Heart right ventricle (tissue), 16 donors: Measurements from ENCODE around the gene ZNF780B. TPM values are rescaled to one million over a fixed set of nuclear protein-coding genes. Genes with fewer than 3 reads are reported as not detected.

Source experiments
- ATAC-seq, 8 donors: fragments of 200-7000 bp; cut with Tn5 transposase; one replicate each; pipeline ENCODE4 v1.9.1; 2020; ENCODE audit warnings: mild to moderate bottlenecking in 8 of 8, moderate library complexity in 8 of 8, moderate number of reproducible peaks in 1 of 8
- DNase-seq, 2 donors: peaks; one replicate each; pipeline ENCODE4 v3.0.0-alpha.2; 2020
- H3K27ac ChIP-seq, 10 donors: fragments of 200-600 bp; sonication (generic) in 2 of 10; one replicate each; pipeline versions ENCODE4 v1.5.0 to v1.8.0; 2020 to 2022; ENCODE audit warnings: mild to moderate bottlenecking in 3 of 10
- H3K27me3 ChIP-seq, 7 donors: fragments of 200-600 bp; one replicate each; pipeline ENCODE4 v1.8.0; 2021 to 2022; ENCODE audit warnings: mild to moderate bottlenecking in 2 of 7
- H3K36me3 ChIP-seq, 9 donors: fragments of 200-600 bp; sonication (generic) in 1 of 9; one replicate each; pipeline versions ENCODE4 v1.5.0 to v1.8.0; 2020 to 2022; ENCODE audit warnings: mild to moderate bottlenecking in 2 of 9
- H3K4me1 ChIP-seq, 9 donors: fragments of 200-600 bp; sonication (generic) in 1 of 9; one replicate each; pipeline versions ENCODE4 v1.5.0 to v1.8.0; 2020 to 2022; ENCODE audit warnings: mild to moderate bottlenecking in 4 of 9
- H3K4me3 ChIP-seq, 10 donors: fragments of 200-600 bp; sonication (generic) in 2 of 10; one replicate each; pipeline versions ENCODE4 v1.5.0 to v1.8.0; 2020 to 2022; ENCODE audit warnings: mild to moderate bottlenecking in 7 of 10, moderate library complexity in 2 of 10
- H3K9me3 ChIP-seq, 11 donors: fragments of 200-600 bp in 10 of 11; sonication (generic) in 2 of 11; one replicate each; pipeline versions ENCODE4 v1.5.0 to v1.8.0; 2013 to 2022; ENCODE audit warnings: mild to moderate bottlenecking in 2 of 11, control low read depth in 1 of 11, moderate library complexity in 1 of 11
- CTCF ChIP-seq, 9 donors: fragments of 200-600 bp; sonication (generic) in 2 of 9; IDR thresholded peaks; one replicate each; pipeline versions ENCODE4 v1.5.0 to v1.8.0; 2021 to 2022; ENCODE audit warnings: antibody characterized with exemption in 9 of 9, mild to moderate bottlenecking in 5 of 9, moderate library complexity in 1 of 9
- WGBS, 2 donors: extraction: QIAGEN DNeasy Blood & Tissue Kit; methylation state at CpG; one replicate each; pipeline ENCODE4 v1.1.7; 2013; ENCODE audit warnings: inconsistent platforms in 1 of 2; 5-methylcytosine and 5-hydroxymethylcytosine counted together
- intact Hi-C, 10 donors: fragments of 100-400 bp; cut with DNase I; formaldehyde crosslinking; loops; one replicate each; pipeline versions ENCODE4 v1.11.1 to v1.14.2; 2022
- polyA plus RNA-seq, 2 donors: library from polyadenylated mRNA; stranded (reverse); fragments of 200-250 nt; gene quantifications; one replicate each; pipeline ENCODE4 v1.2.3, GENCODE V29; 2013
- total RNA-seq, 10 donors: library from RNA; stranded (reverse); fragmentation: NEBNext Ultra II Directional in 3 of 10; extraction: Animal tissue kit (Norgen Biotek cat#: 25700) in 3 of 10; gene quantifications; one replicate each; pipeline versions ENCODE4 v1.2.1 to v1.2.4, GENCODE V29; 2021 to 2023
- donor health status: Arrhythmogenic right ventricular cardiomyopathy.
- donor health status: ischemic (EF 13 %, LVEDD 7.1; RV severe dilation, severe dysfunction).
- donor health status: healthy with polysubstance abuse.
- donor health status: DM: no; HTN: yes; CAD: no.
- donor health status: DM: no; HTN: no; CAD: no.
- donor health status: ischemic (EF 25% LVEDD 6.9; RV normal size, moderate dysfunction).
- donor health status: ischemic (EF 25% LVEDD 5.7; RV mildly dilated, moderate dysfunction).
- donor health status: healthy.
- donor health status: DM: yes; HTN: yes; CAD: no.
- donor health status: Ischemic cardiomyopathy.
- donor health status: ischemic (EF 35%, LVEDD 5.7; RV mildly dilated, moderate dysfunction).
- donor health status: nonischemic (EF 11% LVEDD 7.7; RV severe dilation, severe dysfunction).
- donor health status: DM: yes; HTN: yes; CAD: no.
- donor health status: PGD.
- donor health status: ischemic (EF 29% LVEDD 5.4; RV normal size, mild dysfunction).
- donor health status: nonischemic (EF 23%, LVEDD 6.1; RV moderate dilation, normal function).

ZNF780B gene
- total and polyA plus RNA-seq, 12 donors = 3.1 to 29.7 (median 24.5) TPM

DNA sequence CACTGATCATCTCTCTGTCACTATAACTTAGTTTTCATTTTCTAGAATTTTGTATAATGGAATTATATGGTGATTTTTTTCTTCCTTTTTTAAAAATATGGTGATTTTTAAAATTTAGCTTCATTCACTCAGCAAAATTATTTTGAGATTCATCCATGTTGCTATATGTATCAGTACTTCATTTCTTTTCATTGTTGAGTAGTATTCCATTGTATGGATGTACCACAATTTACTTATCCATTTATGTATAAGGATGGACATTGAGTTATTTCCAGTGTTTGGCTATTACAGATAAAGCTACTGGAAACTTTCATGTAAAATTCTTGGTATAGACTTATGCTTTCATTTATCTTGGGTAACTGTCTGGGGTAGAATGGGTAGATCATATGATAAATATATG lies 46.4 kb downstream of the ZNF780B start:
- DNase-seq (no peak), ATAC-seq (no peak)
- Histone ChIP-seq H3K9me3 (peaks cover 0 to 58% (median 21%) of the 10 kb centered on the region in 11 donors), H3K36me3 (peaks cover 0 to 86% (median 73%) of the 10 kb centered on the region in 9 donors), H3K4me1 (peaks cover 0 to 19% (median 7%) of the 10 kb centered on the region in 9 donors), H3K4me3 (no peak overlapping the region), H3K27ac (no peak overlapping the region), H3K27me3 (no peaks in the 10 kb centered on the region)
- intact Hi-C loops = loop anchor here in 3 of 10 donors (10.0 kb wide), 1 partner anchor 45 kb away; the partner anchor contains the start of gene ZNF780B (in 3 of the 3)
- TF ChIP-seq CTCF (IDR thresholded peaks at IDR 0.05) = no peak

DNA sequence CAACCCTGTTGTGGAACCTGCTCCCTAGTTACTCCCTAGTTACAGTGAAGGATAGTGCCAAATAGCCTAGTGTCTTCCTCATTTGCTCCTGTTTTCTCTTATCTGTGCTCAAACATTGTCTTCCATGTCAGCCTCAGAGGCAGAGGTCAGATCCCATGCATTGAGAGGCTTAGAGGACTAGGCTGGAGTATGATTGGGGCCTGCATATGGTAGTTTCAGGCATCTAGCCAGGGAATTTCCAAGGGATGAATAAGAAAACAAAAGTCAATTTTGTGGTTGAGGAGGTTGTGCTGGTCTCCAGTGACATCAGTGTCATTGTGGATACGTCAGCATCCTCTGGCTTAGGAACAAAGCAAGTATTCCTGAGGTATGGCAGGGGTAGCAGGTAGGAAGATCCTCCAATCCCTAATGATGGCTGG lies 49.7 kb downstream of the ZNF780B start:
- peak in 6 of 8 donors; percentile 16 to 72 (median 50) for ATAC-seq
- peak in 1 of 2 donors; percentile 8 for DNase-seq

GRCh38 chr19:40005691-40006272 lies 50.2 kb downstream of the ZNF780B start:
- Histone ChIP-seq H3K9me3 (peaks cover 0 to 19% (median 3%) of the 10 kb centered on the region in 11 donors), H3K27me3 (no peaks in the 10 kb centered on the region), H3K27ac (peak overlapping the region in 7 of 10 donors; percentile 52 to 82 (median 68)), H3K4me1 (peaks cover 0 to 20% (median 7%) of the 10 kb centered on the region in 9 donors), H3K36me3 (peaks cover 0 to 53% (median 38%) of the 10 kb centered on the region in 9 donors), H3K4me3 (no peak overlapping the region)
- DNase-seq = peak in 1 of 2 donors; percentile 9
- intact Hi-C loops = loop anchor here in 3 of 10 donors (10.0 kb wide), 1 partner anchor 49 kb away; the partner anchor contains the start of gene ZNF780B (in 3 of the 3)
- TF ChIP-seq CTCF (IDR thresholded peaks at IDR 0.05) = no peak
- peak in 7 of 8 donors; percentile 33 to 84 (median 80) for ATAC-seq
- 55 to 60% methylated on average over 4 of the region's 4 CpGs for WGBS, 2 donors

More for the DNA sequence above, 49.7 kb downstream of the ZNF780B start:
- no peak for TF ChIP-seq CTCF (IDR thresholded peaks at IDR 0.05)
- H3K27ac ChIP-seq = peak overlapping the region in 7 of 10 donors; percentile 52 to 82 (median 68)
- H3K27me3 ChIP-seq = no peaks in the 10 kb centered on the region
- no peak overlapping the region for H3K4me3 ChIP-seq
- H3K4me1 ChIP-seq = peaks cover 0 to 20% (median 7%) of the 10 kb centered on the region in 9 donors
- peaks cover 0 to 55% (median 43%) of the 10 kb centered on the region in 9 donors for H3K36me3 ChIP-seq
- intact Hi-C loops = loop anchor here in 3 of 10 donors (10.0 kb wide), 1 partner anchor 49 kb away; the partner anchor contains the start of gene ZNF780B (in 3 of the 3)
- peaks cover 0 to 24% (median 3%) of the 10 kb centered on the region in 11 donors for H3K9me3 ChIP-seq
- WGBS, 2 donors = 55 to 60% methylated on average over 1 of the region's 1 CpG

DNA sequence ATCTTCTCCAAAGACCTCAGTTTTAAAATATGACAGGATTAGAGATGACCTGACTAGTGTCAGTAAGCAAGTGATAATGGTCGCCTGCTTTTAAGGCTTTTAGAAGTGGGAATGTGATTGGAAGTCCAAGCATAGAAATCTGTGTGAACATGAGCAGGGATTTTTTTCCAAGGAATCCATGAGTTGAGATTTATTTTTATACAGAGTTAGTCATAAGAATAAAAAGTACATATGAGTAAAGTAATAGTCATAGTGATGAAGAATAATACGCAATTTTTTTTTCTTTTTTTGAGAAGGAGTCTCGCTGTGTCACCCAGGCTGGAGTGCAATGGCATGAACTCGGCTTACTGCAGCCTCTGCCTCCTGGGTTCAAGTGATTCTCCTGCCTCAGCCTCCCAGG lies 57.5 kb downstream of the ZNF780B start:
- Histone ChIP-seq H3K4me3 (no peak overlapping the region), H3K36me3 (peaks cover 0 to 32% (median 0%) of the 10 kb centered on the region in 9 donors), H3K27ac (no peak overlapping the region), H3K27me3 (no peaks in the 10 kb centered on the region), H3K4me1 (peaks cover 0 to 24% (median 18%) of the 10 kb centered on the region in 9 donors), H3K9me3 (peaks cover 0 to 8% (median 0%) of the 10 kb centered on the region in 11 donors)
- DNase-seq (no peak), ATAC-seq (no peak)
- TF ChIP-seq CTCF (IDR thresholded peaks at IDR 0.05) = no peak
- intact Hi-C loops = no loop called here
- WGBS, 2 donors = 96 to 97% methylated on average over 4 of the region's 4 CpGs
